Brain microvascular endothelial cell (primary cell): ENCODE results near the gene C1GALT1C1.
A peak's percentile ranks its signal among the peaks of the same experiment; 100 is the strongest.

Source experiments
- DNase-seq: peaks from one replicate; pipeline ENCODE4 v3.0.0-alpha.2; 2020
- H3K27ac ChIP-seq: fragments of 250-450 bp; sonication (Bioruptor Pico); 2 replicates; pipeline ENCODE4 v1.5.1; 2020; ENCODE audit warnings: mild to moderate bottlenecking, moderate library complexity
- H3K27me3 ChIP-seq: fragments of 250-450 bp; sonication (Bioruptor Pico); replicated peaks from 2 replicates; pipeline ENCODE4 v1.5.1; 2020; ENCODE audit warnings: mild to moderate bottlenecking
- H3K36me3 ChIP-seq: fragments of 250-450 bp; sonication (Bioruptor Pico); replicated peaks from 2 replicates; pipeline ENCODE4 v1.5.1; 2020; ENCODE audit warnings: mild to moderate bottlenecking
- H3K4me3 ChIP-seq: 2 replicates; pipeline ENCODE4 v1.5.1; 2011; ENCODE audit warnings: low read depth, mild to moderate bottlenecking, control low read depth, low read length, moderate library complexity
- in situ Hi-C: cut with HindIII; loops from 2 replicates; pipeline ENCODE4 v1.10.0; 2017; ENCODE audit warnings: low sequenced_read_pairs, low pct_ligation_motif_present
- TF ChIP-seq, protein P1 (sequence below): IDR thresholded peaks from 2 replicates; pipeline ENCODE4 v1.5.1; 2011; ENCODE audit warnings: low read depth, mild to moderate bottlenecking, moderate library complexity, low read length, control low read depth, inconsistent platforms; ENCODE audit errors: missing control alignments

C1GALT1C1 gene

GRCh38 chrX:120629667-120630537 lies at the start of gene C1GALT1C1:
Gene C1GALT1C1, minus strand, starts transcription at chrX:120630054. Its CDS starts 2,888 bp downstream, at chrX:120627166.
- TF ChIP-seq, protein P1, sequence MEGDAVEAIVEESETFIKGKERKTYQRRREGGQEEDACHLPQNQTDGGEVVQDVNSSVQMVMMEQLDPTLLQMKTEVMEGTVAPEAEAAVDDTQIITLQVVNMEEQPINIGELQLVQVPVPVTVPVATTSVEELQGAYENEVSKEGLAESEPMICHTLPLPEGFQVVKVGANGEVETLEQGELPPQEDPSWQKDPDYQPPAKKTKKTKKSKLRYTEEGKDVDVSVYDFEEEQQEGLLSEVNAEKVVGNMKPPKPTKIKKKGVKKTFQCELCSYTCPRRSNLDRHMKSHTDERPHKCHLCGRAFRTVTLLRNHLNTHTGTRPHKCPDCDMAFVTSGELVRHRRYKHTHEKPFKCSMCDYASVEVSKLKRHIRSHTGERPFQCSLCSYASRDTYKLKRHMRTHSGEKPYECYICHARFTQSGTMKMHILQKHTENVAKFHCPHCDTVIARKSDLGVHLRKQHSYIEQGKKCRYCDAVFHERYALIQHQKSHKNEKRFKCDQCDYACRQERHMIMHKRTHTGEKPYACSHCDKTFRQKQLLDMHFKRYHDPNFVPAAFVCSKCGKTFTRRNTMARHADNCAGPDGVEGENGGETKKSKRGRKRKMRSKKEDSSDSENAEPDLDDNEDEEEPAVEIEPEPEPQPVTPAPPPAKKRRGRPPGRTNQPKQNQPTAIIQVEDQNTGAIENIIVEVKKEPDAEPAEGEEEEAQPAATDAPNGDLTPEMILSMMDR = no peak
- Histone ChIP-seq H3K4me3 (peak within 1 kb of the TSS; percentile 74), H3K27ac (peak within 1 kb of the TSS; percentile 74), H3K27me3 (no peaks in the 10 kb centered on the region), H3K36me3 (no peaks in the 10 kb centered on the region)
- in situ Hi-C loops = no loop called here
- peak; percentile 88 for DNase-seq

DNA sequence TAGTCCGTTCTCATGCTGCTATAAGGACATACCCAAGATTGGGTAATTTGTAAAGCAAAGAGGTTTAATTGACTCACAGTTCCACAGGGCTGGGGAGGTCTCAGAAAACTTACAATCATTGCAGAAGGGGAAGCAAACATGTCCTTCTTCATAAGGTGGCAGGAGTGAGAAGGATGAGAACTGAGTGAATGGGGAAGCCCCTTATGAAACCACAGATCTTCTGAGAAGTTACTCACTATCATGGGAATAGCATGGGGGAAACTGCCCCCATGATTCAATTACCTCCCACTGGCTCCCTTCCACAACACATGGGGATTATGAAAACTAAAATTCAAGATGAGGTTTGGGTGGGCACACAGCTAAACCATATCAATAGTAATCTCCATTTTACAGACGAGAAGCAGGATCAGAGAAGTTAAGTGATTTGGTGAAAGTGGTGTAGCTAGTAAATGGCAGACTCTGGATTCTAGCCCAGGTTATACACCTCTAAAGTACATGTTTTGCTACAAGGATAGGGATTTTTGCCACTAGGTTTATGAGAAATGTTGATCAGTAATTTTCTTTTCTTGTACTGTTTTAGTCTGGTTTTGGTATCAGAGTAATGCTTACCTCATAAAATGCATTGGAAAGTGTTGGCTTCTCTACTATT lies 47.3 kb upstream of the C1GALT1C1 start:
- H3K4me3 ChIP-seq = no peak overlapping the region
- no peak overlapping the region for H3K27ac ChIP-seq
- H3K27me3 ChIP-seq = no peaks in the 10 kb centered on the region
- H3K36me3 ChIP-seq = no peaks in the 10 kb centered on the region
- DNase-seq = no peak
- TF ChIP-seq, protein P1 = no peak
- in situ Hi-C loops = no loop called here

- Histone ChIP-seq H3K4me3 (no peak overlapping the region), H3K27me3 (no peaks in the 10 kb centered on the region), H3K36me3 (no peaks in the 10 kb centered on the region), H3K27ac (peak overlapping the region; percentile 96)
- TF ChIP-seq, protein P1 = no peak
- no peak for DNase-seq
- in situ Hi-C loops = no loop called here
Observed at GRCh38 chrX:120672841-120673530, 43.1 kb upstream of the C1GALT1C1 start.

- H3K27me3 ChIP-seq = no peaks in the 10 kb centered on the region
- TF ChIP-seq, protein P1 = no peak
- H3K4me3 ChIP-seq = no peak overlapping the region
- in situ Hi-C loops = no loop called here
- no peaks in the 10 kb centered on the region for H3K36me3 ChIP-seq
- DNase-seq = peak; percentile 85
- H3K27ac ChIP-seq = peak overlapping the region; percentile 96
Observed at GRCh38 chrX:120672389-120672788, 42.5 kb upstream of the C1GALT1C1 start.

GRCh38 chrX:120671963-120672362 lies 42.1 kb upstream of the C1GALT1C1 start:
- DNase-seq = peak; percentile 2
- Histone ChIP-seq H3K27me3 (no peaks in the 10 kb centered on the region), H3K4me3 (no peak overlapping the region), H3K36me3 (no peaks in the 10 kb centered on the region), H3K27ac (peak overlapping the region; percentile 96)
- in situ Hi-C loops = no loop called here
- TF ChIP-seq, protein P1 = no peak
